ENCODE results near the gene TTLL6. TPM values are rescaled to one million over a fixed set of nuclear protein-coding genes. Genes with fewer than 3 reads are reported as not detected.
"Not testable (repeated sequence)": the region's sequence is repeated elsewhere in the genome, so short reads cannot be mapped to it uniquely, and the experiment has no call there.

TTLL6 gene
- total RNA-seq, 1 donor from 2014 or later = not detected

DNA sequence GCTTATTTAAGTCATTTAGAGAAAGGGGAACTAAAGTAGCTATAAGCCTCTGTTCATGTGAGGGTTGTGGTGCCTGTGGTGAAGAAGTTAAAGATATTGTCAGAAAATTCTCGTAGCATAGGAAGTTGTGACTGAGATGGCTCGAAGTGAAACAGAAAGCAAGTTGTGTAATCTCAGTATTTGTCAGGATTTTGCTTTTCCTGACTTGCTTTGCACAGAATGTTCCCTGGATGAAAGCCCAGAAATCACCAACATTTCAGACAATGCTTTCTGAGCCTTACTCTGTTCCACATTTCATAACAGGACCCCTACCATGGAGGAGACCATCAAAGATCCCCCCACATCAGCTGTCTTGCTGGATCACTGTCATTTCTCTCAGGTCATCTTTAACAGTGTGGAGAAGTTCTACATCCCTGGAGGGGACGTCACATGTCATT is 24.4 kb upstream of the TTLL6 start:
- Histone ChIP-seq H3K4me1 (ENCODE audit: insufficient read depth, low read length) (peaks cover 11% of the 10 kb centered on the region), H3K4me3 (ENCODE audit: insufficient read depth, low read depth, low read length) (peak overlapping the region; percentile 34), H2AFZ (ENCODE audit: low read depth, low read length) (no peak overlapping the region), H3K9me3 (ENCODE audit: insufficient read depth, low read depth, low read length) (no peaks in the 10 kb centered on the region), H4K20me1 (ENCODE audit: insufficient read depth, low read length) (peaks cover 15% of the 10 kb centered on the region), H3K36me3 (ENCODE audit: insufficient read depth, low read length) (peaks cover 12% of the 10 kb centered on the region), H3K4me2 (ENCODE audit: low read length) (peak overlapping the region; percentile 81), H3K27ac (ENCODE audit: low read depth, low read length) (peak overlapping the region; percentile 16), H3K9ac (ENCODE audit: low read length) (peak overlapping the region; percentile 70), H3K79me2 (ENCODE audit: insufficient read depth, low read length) (peaks cover 3% of the 10 kb centered on the region), H3K27me3 (ENCODE audit: insufficient read depth, low read length) (no peaks in the 10 kb centered on the region)
- no peaks in the 10 kb centered on the region for H3K27me3 Mint-ChIP-seq (ENCODE audit: low read depth, unreplicated experiment)
- no peak overlapping the region for H3K4me3 Mint-ChIP-seq (ENCODE audit: unreplicated experiment)
- peak overlapping the region; percentile 50 for H3K27ac Mint-ChIP-seq (ENCODE audit: unreplicated experiment)
- no peaks in the 10 kb centered on the region for H3K9me3 Mint-ChIP-seq (ENCODE audit: unreplicated experiment)
- DNase-seq (ENCODE audit: low read depth) = peak; percentile 46
- peaks cover 20% of the 10 kb centered on the region for H3K4me1 Mint-ChIP-seq (ENCODE audit: low read depth, unreplicated experiment)
- peak; percentile 63 for FAIRE-seq
- TF ChIP-seq CTCF (IDR thresholded peaks at IDR 0.05; ENCODE audit: insufficient read depth, low read depth, low read length) (no peak), EZH2 (IDR thresholded peaks at IDR 0.05; ENCODE audit: insufficient read depth, low read length) (no peak)
- peaks cover 12% of the 10 kb centered on the region for H3K36me3 Mint-ChIP-seq (ENCODE audit: low read depth, unreplicated experiment)

DNA sequence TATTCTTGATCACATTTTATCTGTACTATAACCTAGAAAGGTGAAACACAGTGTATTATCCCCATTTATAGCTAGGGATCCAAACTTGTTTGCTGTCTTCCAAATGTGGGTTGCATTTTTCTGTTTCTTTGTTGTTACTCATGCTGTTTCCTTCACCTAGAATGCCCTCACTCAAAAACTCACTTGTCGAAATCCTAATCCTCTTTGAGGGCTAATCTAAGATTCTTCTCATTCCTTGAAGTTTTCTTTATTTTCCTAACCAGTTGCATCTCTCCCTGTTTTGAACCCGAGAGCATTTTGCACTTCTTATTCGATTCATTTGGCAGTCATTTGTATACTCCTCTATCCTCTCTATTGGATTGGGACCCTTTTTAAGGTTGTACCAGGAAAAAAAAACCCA is 23.4 kb upstream of the TTLL6 start:
- peaks cover 8% of the 10 kb centered on the region for H3K79me2 ChIP-seq (ENCODE audit: insufficient read depth, low read length)
- DNase-seq (ENCODE audit: low read depth) = no peak
- H3K27ac ChIP-seq (ENCODE audit: low read depth, low read length) = no peak overlapping the region
- Mint-ChIP-seq H3K4me3 (ENCODE audit: unreplicated experiment) (no peak overlapping the region), H3K4me1 (ENCODE audit: low read depth, unreplicated experiment) (peaks cover 20% of the 10 kb centered on the region), H3K27ac (ENCODE audit: unreplicated experiment) (no peak overlapping the region), H3K27me3 (ENCODE audit: low read depth, unreplicated experiment) (no peaks in the 10 kb centered on the region), H3K9me3 (ENCODE audit: unreplicated experiment) (no peaks in the 10 kb centered on the region), H3K36me3 (ENCODE audit: low read depth, unreplicated experiment) (peaks cover 10% of the 10 kb centered on the region)
- no peak for TF ChIP-seq CTCF (IDR thresholded peaks at IDR 0.05; ENCODE audit: insufficient read depth, low read depth, low read length)
- no peak for TF ChIP-seq EZH2 (IDR thresholded peaks at IDR 0.05; ENCODE audit: insufficient read depth, low read length)
- no peak for FAIRE-seq
- no peak overlapping the region for H2AFZ ChIP-seq (ENCODE audit: low read depth, low read length)
- H3K4me2 ChIP-seq (ENCODE audit: low read length) = peak overlapping the region; percentile 81
- H3K4me1 ChIP-seq (ENCODE audit: insufficient read depth, low read length) = peaks cover 11% of the 10 kb centered on the region
- H4K20me1 ChIP-seq (ENCODE audit: insufficient read depth, low read length) = peaks cover 21% of the 10 kb centered on the region
- no peaks in the 10 kb centered on the region for H3K27me3 ChIP-seq (ENCODE audit: insufficient read depth, low read length)
- H3K4me3 ChIP-seq (ENCODE audit: insufficient read depth, low read depth, low read length) = no peak overlapping the region
- H3K36me3 ChIP-seq (ENCODE audit: insufficient read depth, low read length) = peaks cover 8% of the 10 kb centered on the region
- H3K9ac ChIP-seq (ENCODE audit: low read length) = no peak overlapping the region
- no peaks in the 10 kb centered on the region for H3K9me3 ChIP-seq (ENCODE audit: insufficient read depth, low read depth, low read length)

DNA sequence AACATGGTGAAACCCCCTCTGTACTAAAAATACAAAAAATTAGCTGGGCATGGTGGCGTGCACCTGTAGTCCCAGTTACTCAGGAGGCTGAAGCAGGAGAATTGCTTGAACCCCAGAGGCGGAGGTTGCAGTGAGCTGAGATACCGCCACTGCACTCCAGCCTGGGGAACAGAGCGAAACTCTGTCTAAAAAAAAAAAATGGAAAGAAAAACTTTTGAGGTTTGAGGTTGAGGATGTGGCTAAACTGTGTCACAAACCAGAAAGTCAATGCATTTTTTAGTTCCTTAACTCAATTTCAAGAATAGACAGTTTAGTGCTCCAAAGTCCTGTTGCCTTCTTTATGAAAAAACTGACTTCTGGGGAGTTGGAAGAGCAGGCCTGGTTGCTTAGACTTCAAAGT is 20.4 kb upstream of the TTLL6 start:
- not testable (repeated sequence) for H3K27ac ChIP-seq (ENCODE audit: low read depth, low read length); H3K4me2 ChIP-seq (ENCODE audit: low read length); H3K27me3 ChIP-seq (ENCODE audit: insufficient read depth, low read length); H3K27ac Mint-ChIP-seq (ENCODE audit: unreplicated experiment); H3K36me3 ChIP-seq (ENCODE audit: insufficient read depth, low read length); H3K36me3 Mint-ChIP-seq (ENCODE audit: low read depth, unreplicated experiment); H3K4me3 ChIP-seq (ENCODE audit: insufficient read depth, low read depth, low read length); H3K9me3 ChIP-seq (ENCODE audit: insufficient read depth, low read depth, low read length); FAIRE-seq; H2AFZ ChIP-seq (ENCODE audit: low read depth, low read length); DNase-seq (ENCODE audit: low read depth); H3K27me3 Mint-ChIP-seq (ENCODE audit: low read depth, unreplicated experiment); H3K9ac ChIP-seq (ENCODE audit: low read length); H3K4me3 Mint-ChIP-seq (ENCODE audit: unreplicated experiment); H3K9me3 Mint-ChIP-seq (ENCODE audit: unreplicated experiment)
- Histone ChIP-seq H4K20me1 (ENCODE audit: insufficient read depth, low read length) (peaks cover 38% of the 10 kb centered on the region), H3K4me1 (ENCODE audit: insufficient read depth, low read length) (peaks cover 11% of the 10 kb centered on the region), H3K79me2 (ENCODE audit: insufficient read depth, low read length) (peaks cover 34% of the 10 kb centered on the region)
- H3K4me1 Mint-ChIP-seq (ENCODE audit: low read depth, unreplicated experiment) = peaks cover 22% of the 10 kb centered on the region

Measured in astrocyte (in vitro differentiated cells and primary cell).